HepG2 (cell line): ENCODE data around the gene TBC1D7.

Experiments
- EZH2 ChIP-seq: conservative IDR thresholded peaks from 2 replicates; pipeline ENCODE4 v1.6.1; 2012; ENCODE audit warnings: mild to moderate bottlenecking, low read depth, low read length, moderate library complexity
- JUN ChIP-seq: sonication (generic); formaldehyde crosslinking; IDR thresholded peaks from 2 replicates; pipeline ENCODE4 v1.4.0; 2020; ENCODE audit warnings: mild to moderate bottlenecking, missing genetic modification reagents
- MTF1 ChIP-seq: sonication (generic); formaldehyde crosslinking; IDR thresholded peaks from 2 replicates; pipeline ENCODE4 v1.5.0; 2020; ENCODE audit warnings: missing genetic modification reagents
- THAP7 ChIP-seq: sonication (generic); formaldehyde crosslinking; IDR thresholded peaks from 2 replicates; pipeline ENCODE4 v1.8.1; 2023; ENCODE audit warnings: mild to moderate bottlenecking, missing genetic modification reagents
- TP53 ChIP-seq: sonication (generic); formaldehyde crosslinking; conservative IDR thresholded peaks from 2 replicates; pipeline ENCODE4 v1.4.0; 2020; ENCODE audit warnings: missing genetic modification reagents
- ZBTB44 ChIP-seq: sonication (generic); formaldehyde crosslinking; IDR thresholded peaks from 2 replicates; pipeline ENCODE4 v1.4.0; 2020; ENCODE audit warnings: missing genetic modification reagents
- ZNF121 ChIP-seq: sonication (generic); formaldehyde crosslinking; IDR thresholded peaks from 2 replicates; pipeline ENCODE4 v1.5.0; 2020; ENCODE audit warnings: mild to moderate bottlenecking, missing genetic modification reagents
- ZNF614 ChIP-seq: IDR thresholded peaks from 2 replicates; pipeline ENCODE4 v1.6.1; 2018; ENCODE audit warnings: missing biosample characterization, missing genetic modification reagents, inconsistent platforms, borderline replicate concordance

DNA sequence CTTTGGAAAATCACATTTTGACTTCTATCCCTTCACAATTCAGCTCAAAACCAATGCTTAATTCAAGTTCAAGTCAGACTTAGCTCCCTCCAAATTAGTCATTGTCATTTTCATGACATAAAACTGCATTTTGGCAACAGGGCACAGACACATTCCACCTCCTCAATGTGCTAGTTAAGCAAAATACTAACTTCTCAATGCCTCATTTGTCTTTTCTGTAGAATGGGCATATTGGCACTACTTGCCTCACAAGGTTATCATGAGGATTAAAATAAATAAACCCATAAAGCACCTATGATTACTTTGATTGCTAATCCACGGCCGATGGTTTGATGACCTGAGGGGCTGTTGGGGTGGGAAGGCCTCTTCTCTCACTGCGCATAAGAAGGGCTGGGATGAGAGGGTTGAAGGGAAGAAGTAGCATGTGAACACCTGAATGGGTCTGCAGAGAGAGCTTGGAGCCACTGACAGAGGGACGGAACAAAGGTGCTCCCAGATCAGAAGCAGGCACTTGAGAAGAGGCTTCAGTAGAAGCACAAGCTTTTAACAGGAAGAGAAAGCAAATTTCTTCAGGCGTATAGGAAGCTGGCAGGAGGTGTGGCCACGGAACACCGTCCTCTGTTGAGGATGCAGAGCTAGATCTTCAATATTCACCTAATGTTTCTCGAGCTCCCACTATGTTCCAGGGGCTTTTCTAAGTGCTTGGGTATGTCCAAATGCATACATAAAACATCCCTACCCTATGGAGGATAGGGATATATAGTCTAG lies 11.7 kb upstream of the TBC1D7 start:
- TF ChIP-seq ZBTB44 (CRISPR knock-in tag) (no peak), ZNF121 (CRISPR knock-in tag) (no peak), TP53 (CRISPR knock-in tag) (no peak), EZH2 (no peak), MTF1 (no peak), THAP7 (CRISPR knock-in tag) (no peak), JUN (no peak), ZNF614 (CRISPR knock-in tag) (no peak)
